HG02938 (cell line): ENCODE results near the gene GPR42.
"Not testable (repeated sequence)": the region's sequence is repeated elsewhere in the genome, so short reads cannot be mapped to it uniquely, and the experiment has no call there.

Experiments used
- ATAC-seq: cut with Tn5 transposase; IDR thresholded peaks from one replicate; pipeline ENCODE4 v1.9.1; 2021; ENCODE audit warnings: mild to moderate bottlenecking, moderate library complexity; ENCODE audit not compliant: unreplicated experiment

The GPR42 gene

GRCh38 chr19:35346193-35347052 lies 24.4 kb upstream of the GPR42 start:
- no peak for ATAC-seq

GRCh38 chr19:35347171-35347929 lies 23.5 kb upstream of the GPR42 start, which contains the start of gene FFAR1:
TSS of gene FFAR1 (plus strand) at chr19:35347902. CDS start at chr19:35351552, 3,650 bp downstream.
- ATAC-seq, result no peak

- no peak for ATAC-seq
Measured at GRCh38 chr19:35347930-35348298, 23.0 kb upstream of the GPR42 start.

- ATAC-seq, result no peak
Measured at GRCh38 chr19:35348911-35349611, 21.8 kb upstream of the GPR42 start.

GRCh38 chr19:35349614-35350521 lies 21.0 kb upstream of the GPR42 start:
- ATAC-seq, result no peak

- ATAC-seq, result no peak
Measured at GRCh38 chr19:35350591-35350990, 20.3 kb upstream of the GPR42 start.

GRCh38 chr19:35351411-35352176 lies 19.3 kb upstream of the GPR42 start:
- ATAC-seq, result no peak

- no peak for ATAC-seq
Measured at GRCh38 chr19:35352177-35352447, 18.8 kb upstream of the GPR42 start.

GRCh38 chr19:35352448-35353304 lies 18.2 kb upstream of the GPR42 start:
- no peak for ATAC-seq

GRCh38 chr19:35353635-35354034 lies 17.2 kb upstream of the GPR42 start:
- no peak for ATAC-seq

- ATAC-seq, result no peak
Measured at GRCh38 chr19:35354898-35355297, 16.0 kb upstream of the GPR42 start.

GRCh38 chr19:35355791-35356460 lies 14.9 kb upstream of the GPR42 start:
- ATAC-seq, result no peak

- ATAC-seq, result no peak
Measured at GRCh38 chr19:35357867-35358573, 12.8 kb upstream of the GPR42 start, which contains the start of gene FFAR3. TSS of gene FFAR3 (plus strand) at chr19:35358460. CDS start at chr19:35358891, 431 bp downstream.

- ATAC-seq, result not testable (repeated sequence)
Measured at GRCh38 chr19:35358834-35359233, 12.0 kb upstream of the GPR42 start.

- ATAC-seq, result not testable (repeated sequence)
Measured at GRCh38 chr19:35359395-35359794, 11.5 kb upstream of the GPR42 start.

- ATAC-seq, result not testable (repeated sequence)
Measured at GRCh38 chr19:35360081-35360480, 10.8 kb upstream of the GPR42 start.

GRCh38 chr19:35360880-35361420 lies 9.9 kb upstream of the GPR42 start:
- ATAC-seq, result no peak
